Neuron (in vitro differentiated cells): ENCODE measurements around the gene FAM111A.
A peak's percentile ranks its signal among the peaks of the same experiment; 100 is the strongest.

ENCODE experiments used
- H2AFZ ChIP-seq: one replicate; pipeline ENCODE4 v1.6.1; 2013; ENCODE audit warnings: low read depth, mild to moderate bottlenecking, inconsistent platforms, low read length, moderate library complexity
- H3K27me3 ChIP-seq: one replicate; pipeline ENCODE4 v1.6.1; 2013; ENCODE audit warnings: low read length; ENCODE audit not compliant: insufficient read depth
- H3K36me3 ChIP-seq: one replicate; pipeline ENCODE4 v1.6.1; 2013; ENCODE audit warnings: low read length; ENCODE audit not compliant: insufficient read depth
- H3K4me1 ChIP-seq: one replicate; pipeline ENCODE4 v1.6.1; 2013; ENCODE audit warnings: low read length; ENCODE audit not compliant: insufficient read depth
- H3K4me3 ChIP-seq: 2 replicates; pipeline ENCODE4 v1.5.1; 2013; ENCODE audit warnings: mild to moderate bottlenecking, low read length, moderate library complexity
- H3K9me3 ChIP-seq: one replicate; pipeline ENCODE4 v1.6.1; 2013; ENCODE audit warnings: low read length

FAM111A gene

GRCh38 chr11:59176330-59176729 is 33.7 kb downstream of the FAM111A start:
- H3K36me3 ChIP-seq = peaks cover 40% of the 10 kb centered on the region
- no peak overlapping the region for H3K4me3 ChIP-seq
- H3K4me1 ChIP-seq = peaks cover 68% of the 10 kb centered on the region
- H3K9me3 ChIP-seq = peaks cover 22% of the 10 kb centered on the region
- H3K27me3 ChIP-seq = no peaks in the 10 kb centered on the region
- no peak overlapping the region for H2AFZ ChIP-seq

GRCh38 chr11:59178402-59178801 is 35.7 kb downstream of the FAM111A start:
- Histone ChIP-seq H3K4me3 (no peak overlapping the region), H3K36me3 (peaks cover 59% of the 10 kb centered on the region), H3K4me1 (peaks cover 87% of the 10 kb centered on the region), H2AFZ (no peak overlapping the region), H3K9me3 (peaks cover 22% of the 10 kb centered on the region), H3K27me3 (no peaks in the 10 kb centered on the region)

GRCh38 chr11:59179121-59179520 is 36.5 kb downstream of the FAM111A start:
- Histone ChIP-seq H2AFZ (no peak overlapping the region), H3K27me3 (no peaks in the 10 kb centered on the region), H3K9me3 (peaks cover 22% of the 10 kb centered on the region), H3K36me3 (peaks cover 64% of the 10 kb centered on the region), H3K4me3 (no peak overlapping the region), H3K4me1 (peaks cover 90% of the 10 kb centered on the region)

- Histone ChIP-seq H3K4me3 (no peak overlapping the region), H2AFZ (no peak overlapping the region), H3K27me3 (no peaks in the 10 kb centered on the region), H3K9me3 (peaks cover 22% of the 10 kb centered on the region), H3K4me1 (peaks cover 85% of the 10 kb centered on the region), H3K36me3 (peaks cover 64% of the 10 kb centered on the region)
Observed at GRCh38 chr11:59180168-59180776, 37.6 kb downstream of the FAM111A start.

GRCh38 chr11:59180907-59181306 is 38.3 kb downstream of the FAM111A start:
- H2AFZ ChIP-seq = no peak overlapping the region
- peaks cover 22% of the 10 kb centered on the region for H3K9me3 ChIP-seq
- no peaks in the 10 kb centered on the region for H3K27me3 ChIP-seq
- no peak overlapping the region for H3K4me3 ChIP-seq
- H3K4me1 ChIP-seq = peaks cover 85% of the 10 kb centered on the region
- H3K36me3 ChIP-seq = peaks cover 63% of the 10 kb centered on the region

- H2AFZ ChIP-seq = no peak overlapping the region
- H3K36me3 ChIP-seq = peaks cover 63% of the 10 kb centered on the region
- H3K27me3 ChIP-seq = no peaks in the 10 kb centered on the region
- H3K9me3 ChIP-seq = peaks cover 14% of the 10 kb centered on the region
- H3K4me1 ChIP-seq = peaks cover 86% of the 10 kb centered on the region
- H3K4me3 ChIP-seq = no peak overlapping the region
Observed at GRCh38 chr11:59181746-59182456, 39.2 kb downstream of the FAM111A start.

- no peak overlapping the region for H2AFZ ChIP-seq
- H3K27me3 ChIP-seq = no peaks in the 10 kb centered on the region
- peaks cover 12% of the 10 kb centered on the region for H3K9me3 ChIP-seq
- H3K4me3 ChIP-seq = no peak overlapping the region
- H3K4me1 ChIP-seq = peaks cover 86% of the 10 kb centered on the region
- H3K36me3 ChIP-seq = peaks cover 63% of the 10 kb centered on the region
Observed at GRCh38 chr11:59182457-59183151, 39.9 kb downstream of the FAM111A start.

- peaks cover 63% of the 10 kb centered on the region for H3K36me3 ChIP-seq
- H3K9me3 ChIP-seq = peaks cover 3% of the 10 kb centered on the region
- no peak overlapping the region for H3K4me3 ChIP-seq
- H3K4me1 ChIP-seq = peaks cover 78% of the 10 kb centered on the region
- H3K27me3 ChIP-seq = no peaks in the 10 kb centered on the region
- H2AFZ ChIP-seq = no peak overlapping the region
Observed at GRCh38 chr11:59183771-59184170, 41.1 kb downstream of the FAM111A start.

GRCh38 chr11:59184691-59185339 is 42.2 kb downstream of the FAM111A start:
- Histone ChIP-seq H3K4me1 (peaks cover 73% of the 10 kb centered on the region), H3K36me3 (peaks cover 73% of the 10 kb centered on the region), H3K9me3 (no peaks in the 10 kb centered on the region), H3K4me3 (peak overlapping the region; percentile 15), H3K27me3 (no peaks in the 10 kb centered on the region), H2AFZ (no peak overlapping the region)

- Histone ChIP-seq H3K9me3 (no peaks in the 10 kb centered on the region), H3K4me1 (peaks cover 69% of the 10 kb centered on the region), H3K4me3 (peak overlapping the region; percentile 15), H2AFZ (no peak overlapping the region), H3K27me3 (no peaks in the 10 kb centered on the region), H3K36me3 (peaks cover 80% of the 10 kb centered on the region)
Observed at GRCh38 chr11:59185386-59185945, 42.8 kb downstream of the FAM111A start.

GRCh38 chr11:59186130-59186594 is 43.5 kb downstream of the FAM111A start:
- peaks cover 62% of the 10 kb centered on the region for H3K4me1 ChIP-seq
- no peaks in the 10 kb centered on the region for H3K9me3 ChIP-seq
- H3K4me3 ChIP-seq = no peak overlapping the region
- no peak overlapping the region for H2AFZ ChIP-seq
- no peaks in the 10 kb centered on the region for H3K27me3 ChIP-seq
- peaks cover 84% of the 10 kb centered on the region for H3K36me3 ChIP-seq

- no peak overlapping the region for H3K4me3 ChIP-seq
- no peaks in the 10 kb centered on the region for H3K9me3 ChIP-seq
- peaks cover 53% of the 10 kb centered on the region for H3K4me1 ChIP-seq
- H2AFZ ChIP-seq = no peak overlapping the region
- no peaks in the 10 kb centered on the region for H3K27me3 ChIP-seq
- H3K36me3 ChIP-seq = peaks cover 84% of the 10 kb centered on the region
Observed at GRCh38 chr11:59187035-59187434, 44.4 kb downstream of the FAM111A start.
